ENCODE results near the gene GPR78. TPM values are rescaled to one million over a fixed set of nuclear protein-coding genes. Genes with fewer than 3 reads are reported as not detected.

GPR78 gene
- total and polyA plus RNA-seq, 2 of the 4 experiments (the other 2 are of a cell fraction) = under 0.01 to 0.10 TPM

- no peak for TF ChIP-seq NFE2L2 (IDR thresholded peaks at IDR 0.05; ENCODE audit: low read depth, low read length)
- no peak for TF ChIP-seq POLR2A (IDR thresholded peaks at IDR 0.05; ENCODE audit: low read depth, low read length)
Measured at GRCh38 chr4:8557151-8558076, 22.8 kb upstream of the GPR78 start (continued).

GRCh38 chr4:8558080-8558960 lies 21.9 kb upstream of the GPR78 start:
- H3K56ac ChIP-seq (ENCODE audit: extremely low read depth, insufficient read depth, low read length) = no peak overlapping the region
- BruUV-seq (replicated peaks) = no TSS peak
- intact Hi-C loops (cut with micrococcal nuclease) (no loop called here), dilution Hi-C loops (cut with HindIII; ENCODE audit: low sequenced_read_pairs, unreplicated experiment) (no loop called here), in situ Hi-C loops (cut with MboI; ENCODE audit: low sequenced_read_pairs) (no loop called here)
- H2AK9ac ChIP-seq (replicated peaks; ENCODE audit: low read depth, low read length, poor library complexity) = peak overlapping the region; percentile 52
- no peak overlapping the region for H3K4me2 ChIP-seq (ENCODE audit: low read depth, low read length)
- CTCF ChIA-PET = interaction anchor here (0.9 kb wide), 1 partner anchor 91 kb away, joined by 3 read pairs; no protein-coding TSS in a partner anchor
- no peak overlapping the region for H2BK5ac ChIP-seq (ENCODE audit: low read depth, low read length, poor library complexity, severe bottlenecking)
- H3K4ac ChIP-seq (ENCODE audit: low read depth, low read length) = no peak overlapping the region
- H3K27ac ChIP-seq (ENCODE audit: insufficient read depth, low read length) = no peak overlapping the region
- WGBS, 2 experiments (ENCODE audit: extremely low coverage in 2 of 2, insufficient read length in 1 of 2) = 67% methylated on average over 4 of the region's 21 CpGs; no CpG with 5 or more reads in 1 of the 2 experiments
- H3K14ac ChIP-seq (replicated peaks; ENCODE audit: low read depth, low read length) = no peak overlapping the region
- no peak overlapping the region for H3K23ac ChIP-seq (ENCODE audit: low read depth, low read length)
- no peak for DNase-seq
- no peak overlapping the region for H4K5ac ChIP-seq (ENCODE audit: low read depth, low read length)
- H4K20me1 ChIP-seq (ENCODE audit: insufficient read depth, low read length) = no peaks in the 10 kb centered on the region
- H4K91ac ChIP-seq (ENCODE audit: insufficient read depth, low read depth, low read length) = peak overlapping the region; percentile 37; the same call in 1 of the 2 replicates
- peaks cover 4% of the 10 kb centered on the region; the same call in 1 of the 2 replicates for H3K4me1 ChIP-seq (ENCODE audit: control insufficient read depth, insufficient read depth, low read length)
- peaks cover 2% of the 10 kb centered on the region; the same call in 1 of the 2 replicates for H3K27me3 ChIP-seq (ENCODE audit: control insufficient read depth, insufficient read depth, low read length)
- H2BK15ac ChIP-seq (ENCODE audit: low read depth, low read length) = no peak overlapping the region; the same call in 2 of the 3 replicates
- H2BK120ac ChIP-seq (ENCODE audit: low read depth, low read length) = no peak overlapping the region
- no peak overlapping the region for H4K8ac ChIP-seq (ENCODE audit: low read depth in 2 of 2, low read length in 2 of 2)
- H2BK20ac ChIP-seq (ENCODE audit: low read depth, low read length) = no peak overlapping the region
- peak; percentile 63 for ATAC-seq (ENCODE audit: low read depth)
- H3K79me1 ChIP-seq (ENCODE audit: low read depth in 1 of 2, low read length in 2 of 2) = no peaks in the 10 kb centered on the region
- H3K9me1 ChIP-seq (ENCODE audit: insufficient read depth, low read length) = peaks cover 4% of the 10 kb centered on the region; the same call in 1 of the 2 replicates
- no peak overlapping the region for H3K9ac ChIP-seq (ENCODE audit: low read depth, low read length)
- H3K9me3 ChIP-seq (ENCODE audit: control insufficient read depth, insufficient read depth, low read length) = no peaks in the 10 kb centered on the region
- H2AFZ ChIP-seq (replicated peaks; ENCODE audit: low read length, poor library complexity) = peak overlapping the region; percentile 65
- H3K4me3 ChIP-seq (ENCODE audit: insufficient read depth, low read depth, low read length) = no peak overlapping the region
- POLR2A ChIA-PET (ENCODE audit: unreplicated experiment) = no interaction called here
- H3K18ac ChIP-seq (ENCODE audit: low read depth, low read length) = no peak overlapping the region
- H3K36me3 ChIP-seq (ENCODE audit: control insufficient read depth, insufficient read depth, low read length) = no peaks in the 10 kb centered on the region
- H2AK5ac ChIP-seq (ENCODE audit: low read depth, low read length) = peak overlapping the region; percentile 50; the same call in 1 of the 2 replicates
- TF ChIP-seq CEBPB (IDR thresholded peaks at IDR 0.05; ENCODE audit: low read depth, low read length) (no peak), MAZ (IDR thresholded peaks at IDR 0.05; ENCODE audit: borderline replicate concordance, low read depth, low read length) (no peak), MAFK (IDR thresholded peaks at IDR 0.05; ENCODE audit: low read depth, low read length) (no peak), POLR2A (IDR thresholded peaks at IDR 0.05; ENCODE audit: low read depth, low read length) (no peak), FOS (IDR thresholded peaks at IDR 0.05; ENCODE audit: low read depth, low read length) (no peak), CTCF (conservative IDR thresholded peaks at IDR 0.05; ENCODE audit: low read depth, low read length) (no peak), RAD21 (IDR thresholded peaks at IDR 0.05; ENCODE audit: low read length) (no peak), NFE2L2 (IDR thresholded peaks at IDR 0.05; ENCODE audit: low read depth, low read length) (no peak), SMC3 (IDR thresholded peaks at IDR 0.05; ENCODE audit: low read depth, low read length) (no peak), CHD1 (IDR thresholded peaks at IDR 0.05; ENCODE audit: low read depth, low read length) (no peak)
- TF ChIP-seq, protein P1, sequence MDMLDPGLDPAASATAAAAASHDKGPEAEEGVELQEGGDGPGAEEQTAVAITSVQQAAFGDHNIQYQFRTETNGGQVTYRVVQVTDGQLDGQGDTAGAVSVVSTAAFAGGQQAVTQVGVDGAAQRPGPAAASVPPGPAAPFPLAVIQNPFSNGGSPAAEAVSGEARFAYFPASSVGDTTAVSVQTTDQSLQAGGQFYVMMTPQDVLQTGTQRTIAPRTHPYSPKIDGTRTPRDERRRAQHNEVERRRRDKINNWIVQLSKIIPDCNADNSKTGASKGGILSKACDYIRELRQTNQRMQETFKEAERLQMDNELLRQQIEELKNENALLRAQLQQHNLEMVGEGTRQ (IDR thresholded peaks at IDR 0.05; ENCODE audit: low read depth, low read length) = no peak

Measured in IMR-90 (cell line).